ENCODE results near the gene POU4F3. TPM values are rescaled to one million over a fixed set of nuclear protein-coding genes. Genes with fewer than 3 reads are reported as not detected.

The POU4F3 gene
- total RNA-seq, 2 experiments from 2014 or later = 0.08 TPM; not detected in 1

DNA sequence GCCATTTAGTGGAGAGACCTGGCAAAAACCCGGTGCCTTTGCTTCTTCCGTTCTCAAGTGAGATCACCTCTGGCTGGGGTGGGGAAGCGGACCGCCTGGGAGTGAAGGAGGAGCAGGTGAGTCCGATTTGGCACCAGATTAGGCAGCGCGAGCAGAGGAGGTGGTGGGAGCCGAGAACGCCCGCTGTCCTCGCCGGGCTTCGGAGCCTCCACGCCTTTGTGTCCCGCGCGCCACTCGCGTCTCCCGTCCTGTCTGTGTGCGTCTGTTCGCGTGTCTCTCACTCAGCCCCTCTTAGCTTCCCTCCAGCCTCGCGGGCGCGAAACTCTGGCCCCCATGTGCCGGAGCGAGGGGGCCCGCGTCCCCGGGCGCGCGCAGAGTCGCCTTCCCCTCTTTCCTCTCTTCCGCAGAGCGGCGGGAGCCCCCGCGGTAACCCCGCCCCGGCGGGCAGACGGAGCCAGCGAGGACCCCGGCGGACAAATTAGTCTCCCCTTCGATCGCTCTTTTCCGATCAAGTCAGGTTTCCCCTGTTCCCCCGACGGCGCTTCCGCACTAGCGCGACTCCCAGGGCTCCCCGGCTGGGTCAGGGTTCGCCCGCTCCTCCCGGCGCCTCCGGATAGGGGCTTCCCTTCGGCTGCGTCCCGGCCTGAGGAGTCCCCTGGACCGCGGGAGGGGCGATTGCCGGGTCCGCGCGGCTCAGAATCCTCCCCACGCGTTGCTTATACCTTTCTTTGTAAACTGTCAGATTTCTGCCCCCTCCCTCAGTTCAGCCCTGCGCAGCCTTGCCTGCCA lies 7.1 kb downstream of the POU4F3 start:
- no peak overlapping the region for H3K27ac Mint-ChIP-seq
- no peak for DNase-seq
- H3K9me3 Mint-ChIP-seq = no peaks in the 10 kb centered on the region
- peaks cover 83% of the 10 kb centered on the region for H3K27me3 Mint-ChIP-seq
- no peaks in the 10 kb centered on the region for H3K36me3 Mint-ChIP-seq
- peaks cover 12% of the 10 kb centered on the region for H3K4me1 Mint-ChIP-seq
- peak overlapping the region; percentile 43 for H3K4me3 Mint-ChIP-seq

GRCh38 chr5:146357126-146357525 lies 18.5 kb downstream of the POU4F3 start:
- Mint-ChIP-seq H3K4me1 (no peaks in the 10 kb centered on the region), H3K27me3 (peaks cover 24% of the 10 kb centered on the region), H3K36me3 (no peaks in the 10 kb centered on the region), H3K27ac (no peak overlapping the region), H3K9me3 (no peaks in the 10 kb centered on the region), H3K4me3 (no peak overlapping the region)
- no peak for DNase-seq

DNA sequence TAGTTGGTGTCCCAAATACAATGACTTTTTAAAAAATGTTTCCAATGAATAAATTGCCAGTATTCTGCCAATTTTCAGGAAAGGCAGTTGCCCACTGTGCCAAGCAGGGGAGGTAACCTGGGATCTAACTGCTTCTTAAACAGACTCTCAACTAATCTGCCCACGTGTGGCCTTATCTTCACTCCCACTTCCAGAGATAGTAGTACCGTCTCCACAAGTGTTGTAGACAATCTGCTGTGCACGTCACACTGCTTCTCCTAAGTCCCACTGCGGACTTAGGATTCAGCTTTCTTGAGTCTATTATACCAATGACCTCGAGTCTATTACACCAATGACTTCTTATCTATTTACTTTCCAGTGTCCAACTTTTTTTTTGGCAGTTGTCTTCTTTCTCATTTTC lies 21.2 kb downstream of the POU4F3 start:
- peaks cover 39% of the 10 kb centered on the region for H3K27me3 Mint-ChIP-seq
- no peaks in the 10 kb centered on the region for H3K9me3 Mint-ChIP-seq
- H3K4me1 Mint-ChIP-seq = no peaks in the 10 kb centered on the region
- no peak overlapping the region for H3K27ac Mint-ChIP-seq
- no peak for DNase-seq
- H3K4me3 Mint-ChIP-seq = no peak overlapping the region
- H3K36me3 Mint-ChIP-seq = no peaks in the 10 kb centered on the region

GRCh38 chr5:146363161-146363874 lies 24.7 kb downstream of the POU4F3 start:
- Mint-ChIP-seq H3K27me3 (peaks cover 42% of the 10 kb centered on the region), H3K27ac (no peak overlapping the region), H3K9me3 (no peaks in the 10 kb centered on the region), H3K4me1 (no peaks in the 10 kb centered on the region), H3K4me3 (no peak overlapping the region), H3K36me3 (no peaks in the 10 kb centered on the region)
- no peak for DNase-seq

DNA sequence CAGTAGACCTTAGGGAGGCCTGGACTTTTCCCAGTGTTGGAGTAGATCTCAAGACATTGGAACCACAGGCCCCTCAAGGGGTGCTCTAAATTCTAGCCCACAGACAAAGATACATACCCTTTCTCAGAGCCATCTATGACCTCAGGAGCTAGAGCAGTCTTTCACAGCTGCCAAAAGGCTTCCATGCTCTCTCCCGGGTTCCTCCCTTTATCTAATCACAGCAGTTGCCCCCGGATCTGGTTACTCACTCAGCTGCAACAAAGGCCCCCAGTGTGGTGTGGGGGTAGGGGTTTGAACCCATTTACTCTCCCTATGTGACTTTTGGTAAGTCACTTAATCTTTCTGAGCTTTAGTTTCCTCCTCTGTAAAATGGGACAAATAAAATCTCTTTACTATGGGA lies 27.0 kb downstream of the POU4F3 start:
- Mint-ChIP-seq H3K27me3 (peaks cover 27% of the 10 kb centered on the region), H3K27ac (no peak overlapping the region), H3K4me1 (no peaks in the 10 kb centered on the region), H3K9me3 (no peaks in the 10 kb centered on the region), H3K4me3 (no peak overlapping the region), H3K36me3 (no peaks in the 10 kb centered on the region)
- DNase-seq = no peak

GRCh38 chr5:146366904-146367303 lies 28.3 kb downstream of the POU4F3 start:
- Mint-ChIP-seq H3K36me3 (no peaks in the 10 kb centered on the region), H3K27ac (no peak overlapping the region), H3K4me3 (no peak overlapping the region), H3K27me3 (peaks cover 27% of the 10 kb centered on the region), H3K9me3 (no peaks in the 10 kb centered on the region), H3K4me1 (no peaks in the 10 kb centered on the region)
- DNase-seq = no peak

GRCh38 chr5:146368137-146368536 lies 29.5 kb downstream of the POU4F3 start:
- no peak for DNase-seq
- no peak overlapping the region for H3K27ac Mint-ChIP-seq
- no peaks in the 10 kb centered on the region for H3K36me3 Mint-ChIP-seq
- H3K4me3 Mint-ChIP-seq = no peak overlapping the region
- peaks cover 25% of the 10 kb centered on the region for H3K27me3 Mint-ChIP-seq
- H3K4me1 Mint-ChIP-seq = no peaks in the 10 kb centered on the region
- no peaks in the 10 kb centered on the region for H3K9me3 Mint-ChIP-seq

- no peak overlapping the region for H3K4me3 Mint-ChIP-seq
- H3K27me3 Mint-ChIP-seq = peaks cover 18% of the 10 kb centered on the region
- DNase-seq = no peak
- H3K27ac Mint-ChIP-seq = no peak overlapping the region
- no peaks in the 10 kb centered on the region for H3K36me3 Mint-ChIP-seq
- no peaks in the 10 kb centered on the region for H3K4me1 Mint-ChIP-seq
- no peaks in the 10 kb centered on the region for H3K9me3 Mint-ChIP-seq
Observed at GRCh38 chr5:146369691-146370090, 31.1 kb downstream of the POU4F3 start.

DNA sequence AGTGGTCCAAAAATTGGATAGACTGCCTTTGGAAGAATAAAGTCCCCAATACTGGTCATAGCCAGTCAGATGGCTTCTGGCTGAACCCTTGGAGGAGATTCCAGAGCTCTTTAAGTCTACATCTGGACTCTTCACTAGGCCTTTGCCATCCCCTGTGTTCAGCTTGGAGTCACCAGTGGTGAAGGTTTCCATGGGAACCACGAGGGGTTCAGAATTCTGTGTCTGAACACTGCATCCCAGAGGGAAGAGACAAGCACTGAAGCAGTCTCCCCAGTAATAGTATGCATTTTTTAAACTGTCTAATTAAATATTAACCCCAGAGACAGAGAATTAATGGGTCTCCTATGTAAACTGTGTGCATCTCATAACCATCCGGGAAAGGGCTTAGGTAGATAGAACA lies 38.2 kb downstream of the POU4F3 start:
- no peak overlapping the region for H3K27ac Mint-ChIP-seq
- no peak for DNase-seq
- no peak overlapping the region for H3K4me3 Mint-ChIP-seq
- H3K4me1 Mint-ChIP-seq = no peaks in the 10 kb centered on the region
- H3K36me3 Mint-ChIP-seq = no peaks in the 10 kb centered on the region
- peaks cover 28% of the 10 kb centered on the region for H3K27me3 Mint-ChIP-seq
- no peaks in the 10 kb centered on the region for H3K9me3 Mint-ChIP-seq

DNA sequence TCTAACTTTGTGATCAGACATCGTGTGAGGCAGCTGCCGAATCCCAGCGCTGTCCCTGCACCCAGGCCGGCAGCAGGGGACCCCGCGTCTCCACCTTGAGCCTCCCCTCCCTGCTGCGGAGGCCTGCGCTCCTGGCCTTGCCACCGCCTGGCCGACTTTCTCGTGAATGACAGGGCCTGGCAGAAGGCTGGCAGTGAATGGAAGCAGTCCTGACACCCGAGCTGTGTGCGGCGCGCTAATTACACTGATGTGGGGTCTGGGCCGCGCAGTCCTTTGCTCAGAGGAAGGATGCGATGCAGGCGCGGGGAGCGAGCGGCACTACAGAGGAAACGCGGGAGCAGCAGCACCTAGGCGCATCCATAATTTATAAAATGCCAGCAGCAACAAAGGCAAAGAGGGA lies 40.3 kb downstream of the POU4F3 start:
- no peak overlapping the region for H3K27ac Mint-ChIP-seq
- no peaks in the 10 kb centered on the region for H3K4me1 Mint-ChIP-seq
- H3K27me3 Mint-ChIP-seq = peaks cover 22% of the 10 kb centered on the region
- no peak for DNase-seq
- H3K36me3 Mint-ChIP-seq = no peaks in the 10 kb centered on the region
- no peaks in the 10 kb centered on the region for H3K9me3 Mint-ChIP-seq
- H3K4me3 Mint-ChIP-seq = no peak overlapping the region

DNA sequence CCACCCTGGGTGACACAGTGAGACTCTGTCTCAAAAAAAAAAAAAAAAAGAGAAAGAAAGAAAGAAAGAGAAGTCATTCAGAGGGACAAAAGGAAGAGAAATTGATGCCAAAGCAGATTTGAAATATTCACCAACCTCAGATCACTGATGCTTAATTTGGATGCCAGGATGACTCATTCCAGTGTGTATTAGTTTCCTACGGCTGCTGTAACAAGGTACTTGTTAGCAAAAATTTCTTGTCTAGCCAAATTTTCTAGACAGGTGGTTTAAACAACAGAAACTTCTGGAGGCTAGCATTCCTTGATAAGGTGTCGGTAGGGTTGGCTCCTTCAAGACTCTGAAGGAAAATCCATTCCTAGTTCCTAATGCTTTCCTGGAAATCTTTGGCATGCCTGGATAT lies 42.1 kb downstream of the POU4F3 start:
- H3K27me3 Mint-ChIP-seq = peaks cover 22% of the 10 kb centered on the region
- H3K36me3 Mint-ChIP-seq = no peaks in the 10 kb centered on the region

GRCh38 chr5:146388386-146388785 lies 49.7 kb downstream of the POU4F3 start:
- Mint-ChIP-seq H3K36me3 (no peaks in the 10 kb centered on the region), H3K4me3 (no peak overlapping the region)

More for the DNA sequence above, 42.1 kb downstream of the POU4F3 start:
- Mint-ChIP-seq H3K27ac (no peak overlapping the region), H3K4me1 (no peaks in the 10 kb centered on the region), H3K9me3 (no peaks in the 10 kb centered on the region), H3K4me3 (no peak overlapping the region)
- DNase-seq = no peak

GRCh38 chr5:146390469-146390868 lies 51.8 kb downstream of the POU4F3 start:
- H3K9me3 Mint-ChIP-seq = no peaks in the 10 kb centered on the region
- no peak for DNase-seq
- no peaks in the 10 kb centered on the region for H3K4me1 Mint-ChIP-seq
- H3K4me3 Mint-ChIP-seq = no peak overlapping the region
- peaks cover 4% of the 10 kb centered on the region for H3K27me3 Mint-ChIP-seq
- no peaks in the 10 kb centered on the region for H3K36me3 Mint-ChIP-seq
- H3K27ac Mint-ChIP-seq = no peak overlapping the region

More at GRCh38 chr5:146388386-146388785, 49.7 kb downstream of the POU4F3 start:
- no peak overlapping the region for H3K27ac Mint-ChIP-seq
- no peak for DNase-seq
- H3K4me1 Mint-ChIP-seq = no peaks in the 10 kb centered on the region
- no peaks in the 10 kb centered on the region for H3K27me3 Mint-ChIP-seq
- no peaks in the 10 kb centered on the region for H3K9me3 Mint-ChIP-seq

All from activated naive CD8-positive, alpha-beta T cell treated with anti-CD3 and anti-CD28 coated beads for 36 hours (primary cell).